HL-60 (cell line): ENCODE measurements around the gene RUFY2.
A peak's percentile ranks its signal among the peaks of the same experiment; 100 is the strongest.

Source experiments
- DNase-seq, 2 experiments: peaks; one replicate each; pipeline ENCODE4 v3.0.0-alpha.2; 2010 to 2020; ENCODE audit warnings: low read depth in 1 of 2, low spot score in 1 of 2
- H3K27ac ChIP-seq: fragments of 250-450 bp; sonication (Bioruptor Pico); replicated peaks from 2 replicates; pipeline ENCODE4 v1.5.1; 2020; ENCODE audit warnings: mild to moderate bottlenecking, moderate library complexity
- H3K27me3 ChIP-seq: fragments of 250-450 bp; sonication (Bioruptor Pico); 2 replicates; pipeline ENCODE4 v1.5.1; 2021; ENCODE audit warnings: mild to moderate bottlenecking, moderate library complexity; ENCODE audit not compliant: insufficient read depth, poor library complexity, severe bottlenecking
- H3K4me3 ChIP-seq: replicated peaks from 2 replicates; pipeline ENCODE4 v1.5.1; 2011; ENCODE audit warnings: mild to moderate bottlenecking, control low read depth, low read length; ENCODE audit not compliant: insufficient read depth
- GABPA ChIP-seq: IDR thresholded peaks from 2 replicates; pipeline ENCODE4 v1.6.1; 2012; ENCODE audit warnings: low read depth
- POLR2AphosphoS5 ChIP-seq: IDR thresholded peaks from 2 replicates; pipeline ENCODE4 v1.6.1; 2012; ENCODE audit warnings: low read depth
- SPI1 ChIP-seq: IDR thresholded peaks from 2 replicates; pipeline ENCODE4 v1.6.1; 2012; ENCODE audit warnings: low read depth, mild to moderate bottlenecking, borderline replicate concordance
- TF ChIP-seq, protein P1 (sequence below): IDR thresholded peaks from one replicate; pipeline ENCODE4 v1.5.1; 2011; ENCODE audit warnings: low read length, control low read depth, inconsistent platforms; ENCODE audit not compliant: insufficient read depth
- TF ChIP-seq, protein P2 (sequence below): IDR thresholded peaks from 2 replicates; pipeline ENCODE4 v1.6.1; 2012; ENCODE audit warnings: low read depth; ENCODE audit not compliant: insufficient replicate concordance

Gene RUFY2

DNA sequence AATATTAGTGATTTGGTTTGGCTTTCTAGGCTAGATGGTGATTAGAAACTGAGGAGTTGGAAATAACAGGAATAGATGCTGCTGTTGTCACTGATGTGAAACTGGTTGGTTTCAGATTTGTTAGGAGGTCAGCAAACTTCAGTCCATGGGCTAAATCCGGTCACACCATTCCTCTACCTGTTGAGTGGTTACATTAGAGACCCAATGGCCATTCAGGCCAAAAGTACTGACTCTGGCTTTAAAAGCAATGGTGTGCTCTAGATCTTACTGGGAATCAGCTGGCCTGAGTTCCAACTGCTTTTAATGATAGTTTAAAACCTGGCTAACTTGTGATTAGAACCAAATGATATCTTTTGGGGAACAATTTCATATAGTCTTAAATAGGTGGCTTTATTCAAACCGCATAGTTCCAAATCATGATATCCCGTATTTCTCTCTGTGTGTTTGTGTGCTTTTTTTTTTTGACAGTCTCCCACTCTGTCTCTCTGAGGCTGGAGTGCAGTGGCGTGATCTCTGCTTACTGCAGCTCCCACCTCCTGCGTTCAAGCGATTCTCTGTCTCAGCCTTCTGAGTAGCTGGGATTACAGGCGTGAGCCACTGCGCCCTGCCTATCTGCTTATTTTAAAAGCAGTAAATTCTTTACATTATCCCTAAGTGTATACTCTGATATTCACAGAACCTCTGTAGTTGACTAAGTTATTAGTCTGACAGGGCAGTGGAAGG is 66.6 kb downstream of the RUFY2 start:
- DNase-seq: no peak
- no peak overlapping the region for H3K27ac ChIP-seq
- H3K27me3 ChIP-seq: no peaks in the 10 kb centered on the region
- TF ChIP-seq SPI1 (no peak), GABPA (no peak), POLR2AphosphoS5 (no peak)
- TF ChIP-seq, protein P1, sequence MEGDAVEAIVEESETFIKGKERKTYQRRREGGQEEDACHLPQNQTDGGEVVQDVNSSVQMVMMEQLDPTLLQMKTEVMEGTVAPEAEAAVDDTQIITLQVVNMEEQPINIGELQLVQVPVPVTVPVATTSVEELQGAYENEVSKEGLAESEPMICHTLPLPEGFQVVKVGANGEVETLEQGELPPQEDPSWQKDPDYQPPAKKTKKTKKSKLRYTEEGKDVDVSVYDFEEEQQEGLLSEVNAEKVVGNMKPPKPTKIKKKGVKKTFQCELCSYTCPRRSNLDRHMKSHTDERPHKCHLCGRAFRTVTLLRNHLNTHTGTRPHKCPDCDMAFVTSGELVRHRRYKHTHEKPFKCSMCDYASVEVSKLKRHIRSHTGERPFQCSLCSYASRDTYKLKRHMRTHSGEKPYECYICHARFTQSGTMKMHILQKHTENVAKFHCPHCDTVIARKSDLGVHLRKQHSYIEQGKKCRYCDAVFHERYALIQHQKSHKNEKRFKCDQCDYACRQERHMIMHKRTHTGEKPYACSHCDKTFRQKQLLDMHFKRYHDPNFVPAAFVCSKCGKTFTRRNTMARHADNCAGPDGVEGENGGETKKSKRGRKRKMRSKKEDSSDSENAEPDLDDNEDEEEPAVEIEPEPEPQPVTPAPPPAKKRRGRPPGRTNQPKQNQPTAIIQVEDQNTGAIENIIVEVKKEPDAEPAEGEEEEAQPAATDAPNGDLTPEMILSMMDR: no peak
- TF ChIP-seq, protein P2, sequence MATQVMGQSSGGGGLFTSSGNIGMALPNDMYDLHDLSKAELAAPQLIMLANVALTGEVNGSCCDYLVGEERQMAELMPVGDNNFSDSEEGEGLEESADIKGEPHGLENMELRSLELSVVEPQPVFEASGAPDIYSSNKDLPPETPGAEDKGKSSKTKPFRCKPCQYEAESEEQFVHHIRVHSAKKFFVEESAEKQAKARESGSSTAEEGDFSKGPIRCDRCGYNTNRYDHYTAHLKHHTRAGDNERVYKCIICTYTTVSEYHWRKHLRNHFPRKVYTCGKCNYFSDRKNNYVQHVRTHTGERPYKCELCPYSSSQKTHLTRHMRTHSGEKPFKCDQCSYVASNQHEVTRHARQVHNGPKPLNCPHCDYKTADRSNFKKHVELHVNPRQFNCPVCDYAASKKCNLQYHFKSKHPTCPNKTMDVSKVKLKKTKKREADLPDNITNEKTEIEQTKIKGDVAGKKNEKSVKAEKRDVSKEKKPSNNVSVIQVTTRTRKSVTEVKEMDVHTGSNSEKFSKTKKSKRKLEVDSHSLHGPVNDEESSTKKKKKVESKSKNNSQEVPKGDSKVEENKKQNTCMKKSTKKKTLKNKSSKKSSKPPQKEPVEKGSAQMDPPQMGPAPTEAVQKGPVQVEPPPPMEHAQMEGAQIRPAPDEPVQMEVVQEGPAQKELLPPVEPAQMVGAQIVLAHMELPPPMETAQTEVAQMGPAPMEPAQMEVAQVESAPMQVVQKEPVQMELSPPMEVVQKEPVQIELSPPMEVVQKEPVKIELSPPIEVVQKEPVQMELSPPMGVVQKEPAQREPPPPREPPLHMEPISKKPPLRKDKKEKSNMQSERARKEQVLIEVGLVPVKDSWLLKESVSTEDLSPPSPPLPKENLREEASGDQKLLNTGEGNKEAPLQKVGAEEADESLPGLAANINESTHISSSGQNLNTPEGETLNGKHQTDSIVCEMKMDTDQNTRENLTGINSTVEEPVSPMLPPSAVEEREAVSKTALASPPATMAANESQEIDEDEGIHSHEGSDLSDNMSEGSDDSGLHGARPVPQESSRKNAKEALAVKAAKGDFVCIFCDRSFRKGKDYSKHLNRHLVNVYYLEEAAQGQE: no peak
- no peak overlapping the region for H3K4me3 ChIP-seq

DNA sequence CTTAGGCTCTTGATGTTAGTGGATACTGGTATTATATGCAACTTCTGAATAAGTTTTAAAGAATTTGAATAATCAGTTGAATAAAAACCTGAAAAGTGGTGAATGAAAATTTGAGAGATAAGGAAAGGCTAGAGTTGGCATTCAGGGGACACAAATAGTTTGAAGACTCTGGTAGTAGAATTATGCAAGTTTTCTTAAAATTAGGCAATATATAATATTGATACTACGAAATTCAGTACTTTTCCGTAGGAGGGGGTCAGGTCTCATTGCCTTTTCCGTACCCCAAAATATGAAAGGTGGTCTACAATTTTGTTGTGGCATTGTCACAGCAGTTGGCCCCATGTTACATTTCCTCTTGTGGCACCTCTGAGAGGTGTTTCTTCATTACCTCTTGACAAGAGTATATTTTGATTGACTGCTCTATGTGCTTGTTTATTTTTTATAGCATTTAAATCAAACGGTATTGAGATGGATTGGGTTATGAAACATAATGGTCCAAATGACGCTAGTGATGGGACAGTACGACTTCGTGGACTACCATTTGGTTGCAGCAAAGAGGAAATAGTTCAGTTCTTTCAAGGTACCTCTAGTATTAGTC is 70.2 kb downstream of the RUFY2 start:
- no peak overlapping the region; the same call in 1 of the 2 replicates for H3K4me3 ChIP-seq
- H3K27me3 ChIP-seq: no peaks in the 10 kb centered on the region
- TF ChIP-seq SPI1 (no peak), GABPA (no peak), POLR2AphosphoS5 (no peak)
- TF ChIP-seq, protein P2: no peak
- TF ChIP-seq, protein P1: no peak
- no peak for DNase-seq
- H3K27ac ChIP-seq: no peak overlapping the region

DNA sequence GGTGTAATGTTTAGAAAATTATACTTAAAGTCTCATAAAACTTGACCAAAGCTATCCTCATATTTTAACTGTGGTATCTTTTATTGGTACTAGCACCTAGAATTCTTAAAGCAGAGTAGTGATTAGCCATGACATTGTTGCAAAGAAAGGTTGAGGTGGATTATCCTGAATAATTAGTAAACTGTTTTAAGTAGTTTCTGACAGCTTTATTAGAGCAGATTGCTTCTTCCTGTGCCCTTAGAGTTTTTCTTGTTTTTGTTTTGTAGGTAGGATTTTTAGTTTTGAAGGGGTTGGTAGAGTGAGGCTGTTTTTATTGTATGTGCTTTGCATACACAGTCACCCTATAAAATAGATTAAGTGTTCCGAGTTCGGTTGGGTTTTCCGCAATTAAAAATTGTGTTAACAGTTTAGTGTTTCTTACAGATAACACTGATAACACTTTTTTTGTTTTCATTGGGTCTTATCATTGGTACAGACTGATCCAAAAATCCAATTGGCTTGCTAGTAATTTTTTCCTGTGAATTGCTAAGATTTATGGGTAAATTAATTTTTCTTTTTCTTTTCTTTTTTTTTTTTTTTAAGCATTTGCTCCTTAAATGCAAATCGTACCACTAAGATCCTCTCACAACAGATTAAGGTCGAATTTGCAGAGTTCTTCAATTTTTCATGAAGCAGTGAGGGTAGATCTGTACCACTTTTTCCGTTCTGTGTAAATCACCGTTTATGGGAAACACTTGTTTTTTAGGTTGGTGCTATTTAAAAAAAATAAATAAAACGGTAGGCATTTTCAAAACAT is 72.2 kb downstream of the RUFY2 start:
- TF ChIP-seq SPI1 (no peak), POLR2AphosphoS5 (no peak), GABPA (no peak)
- TF ChIP-seq, protein P1: no peak
- TF ChIP-seq, protein P2: no peak
- no peak for DNase-seq
- no peaks in the 10 kb centered on the region for H3K27me3 ChIP-seq
- H3K4me3 ChIP-seq: peak overlapping the region; percentile 78
- H3K27ac ChIP-seq: peak overlapping the region; percentile 10; the same call in 1 of the 2 replicates
